Measurements from ENCODE around the gene FBRSL1.

- no peak for TF ChIP-seq CTCF (IDR thresholded peaks at IDR 0.05)
- no peak for TF ChIP-seq EZH2 (IDR thresholded peaks at IDR 0.05; ENCODE audit: borderline replicate concordance, insufficient read depth, low read depth, low read length, poor library complexity, severe bottlenecking)
Observed at GRCh38 chr12:132454933-132455418, 35.0 kb upstream of the FBRSL1 start.
